Stimulated activated CD8-positive, alpha-beta memory T cell treated with anti-CD3 and anti-CD28 coated beads, Interleukin-12 subunit alpha, Interleukin-12 subunit beta, amount 100 ng/mL, for 1 hour (primary cell): Measurements from ENCODE around the gene GSG1.

Source experiments
- DNase-seq: peaks from one replicate; pipeline ENCODE4 v3.0.0-alpha.2; 2020; ENCODE audit warnings: low read depth

Gene GSG1

GRCh38 chr12:13103391-13104033 is at the start of gene GSG1:
Gene GSG1 (minus strand): TSS chr12:13103667. CDS start chr12:13103512, 155 bp downstream.
- DNase-seq = no peak

- no peak for DNase-seq
These were observed 49.7 kb upstream of the GSG1 start for GRCh38 chr12:13153180-13153579.

- DNase-seq = no peak
These were observed 49.3 kb upstream of the GSG1 start for GRCh38 chr12:13152756-13153155.

GRCh38 chr12:13152281-13152680 is 48.8 kb upstream of the GSG1 start:
- no peak for DNase-seq

GRCh38 chr12:13149411-13149810 is 45.9 kb upstream of the GSG1 start:
- DNase-seq = no peak

GRCh38 chr12:13148485-13148847 is 45.0 kb upstream of the GSG1 start:
- DNase-seq = no peak

- DNase-seq = no peak
These were observed 44.4 kb upstream of the GSG1 start for GRCh38 chr12:13147688-13148484.

GRCh38 chr12:13146336-13146938 is 43.0 kb upstream of the GSG1 start:
- no peak for DNase-seq

GRCh38 chr12:13144266-13144828 is 40.9 kb upstream of the GSG1 start:
- no peak for DNase-seq

GRCh38 chr12:13142747-13143146 is 39.3 kb upstream of the GSG1 start:
- no peak for DNase-seq

- no peak for DNase-seq
These were observed 38.2 kb upstream of the GSG1 start for GRCh38 chr12:13141686-13142085.

GRCh38 chr12:13135371-13136178 is 32.1 kb upstream of the GSG1 start:
- DNase-seq = no peak

GRCh38 chr12:13133886-13134285 is 30.4 kb upstream of the GSG1 start:
- DNase-seq = no peak

- DNase-seq = no peak
These were observed 27.5 kb upstream of the GSG1 start for GRCh38 chr12:13130981-13131380.

GRCh38 chr12:13128291-13128965 is 25.0 kb upstream of the GSG1 start:
- DNase-seq = no peak

- no peak for DNase-seq
These were observed 24.0 kb upstream of the GSG1 start for GRCh38 chr12:13127444-13127843.

GRCh38 chr12:13126494-13126893 is 23.0 kb upstream of the GSG1 start:
- no peak for DNase-seq

- no peak for DNase-seq
These were observed 22.5 kb upstream of the GSG1 start for GRCh38 chr12:13125996-13126395.

- DNase-seq = no peak
These were observed 21.4 kb upstream of the GSG1 start for GRCh38 chr12:13124656-13125505.

GRCh38 chr12:13121568-13121967 is 18.1 kb upstream of the GSG1 start:
- DNase-seq = no peak

- no peak for DNase-seq
These were observed 16.9 kb upstream of the GSG1 start for GRCh38 chr12:13120413-13120812.
